ENCODE results near the gene ZNF524.

DNA sequence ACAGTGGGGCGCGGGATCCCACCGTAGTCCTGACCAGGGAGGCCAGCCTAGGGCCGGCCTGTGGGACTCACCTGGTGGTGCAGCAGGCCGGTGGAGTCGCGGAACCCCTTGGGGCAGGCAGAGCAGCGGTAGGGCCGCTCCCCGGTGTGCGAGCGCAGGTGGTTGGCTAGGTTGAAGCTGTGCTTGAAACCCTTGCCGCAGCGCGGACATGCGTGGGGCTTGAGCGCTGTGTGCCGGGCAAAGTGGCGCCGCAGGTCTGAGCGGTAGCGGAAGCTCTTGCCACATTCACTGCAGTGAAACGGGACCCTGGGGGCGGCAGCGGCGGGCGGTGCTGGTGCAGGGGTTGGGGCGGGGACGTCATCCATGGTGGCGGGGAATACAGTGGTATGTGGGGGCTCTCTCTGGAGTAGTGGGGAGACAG lies 2.6 kb upstream of the ZNF524 start:
- TF ChIP-seq FOXM1 (IDR thresholded peaks at IDR 0.05; ENCODE audit: borderline replicate concordance): no peak
- no peak for TF ChIP-seq NFRKB (IDR thresholded peaks at IDR 0.05)
- no peak for TF ChIP-seq BHLHE40 (IDR thresholded peaks at IDR 0.05; ENCODE audit: borderline replicate concordance)
- no peak for TF ChIP-seq FOXK2 (IDR thresholded peaks at IDR 0.05)
- TF ChIP-seq FOXA1 (IDR thresholded peaks at IDR 0.05): no peak
- TF ChIP-seq ARNT (IDR thresholded peaks at IDR 0.05): no peak
- no peak for TF ChIP-seq LEF1 (IDR thresholded peaks at IDR 0.05; ENCODE audit: borderline replicate concordance)
- no peak for TF ChIP-seq ELF4 (IDR thresholded peaks at IDR 0.05)

Measured in HEK293T (cell line).